ENCODE data around the gene RNF175.

The RNF175 gene

DNA sequence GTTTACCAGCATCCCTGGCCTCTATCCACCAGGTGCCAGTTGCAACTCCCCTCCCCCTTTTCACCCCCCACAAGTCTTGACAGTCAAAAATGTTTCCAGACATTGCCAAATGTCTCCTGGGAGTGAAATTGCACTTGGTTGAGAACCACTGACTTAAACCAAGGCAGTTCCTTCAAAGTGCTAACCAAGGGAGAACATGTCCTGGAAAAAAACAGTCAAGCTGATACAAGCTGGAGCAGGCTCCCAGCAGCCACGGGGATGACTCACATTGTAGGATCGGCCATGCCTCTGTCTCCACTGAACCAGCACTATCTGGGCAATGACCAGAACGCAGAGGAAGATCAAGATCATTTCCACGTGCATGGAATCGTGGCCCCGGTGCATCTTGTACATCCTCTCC lies 11.4 kb downstream of the RNF175 start:
- peak; percentile 67 for DNase-seq (ENCODE audit: low read depth)

- no peak for DNase-seq (ENCODE audit: low read depth)
These were observed 12.3 kb downstream of the RNF175 start for GRCh38 chr4:153747406-153747955.

- DNase-seq (ENCODE audit: low read depth) = no peak
These were observed 14.2 kb downstream of the RNF175 start for GRCh38 chr4:153745651-153746050.

GRCh38 chr4:153741541-153741940 lies 18.3 kb downstream of the RNF175 start:
- no peak for DNase-seq (ENCODE audit: low read depth)

DNA sequence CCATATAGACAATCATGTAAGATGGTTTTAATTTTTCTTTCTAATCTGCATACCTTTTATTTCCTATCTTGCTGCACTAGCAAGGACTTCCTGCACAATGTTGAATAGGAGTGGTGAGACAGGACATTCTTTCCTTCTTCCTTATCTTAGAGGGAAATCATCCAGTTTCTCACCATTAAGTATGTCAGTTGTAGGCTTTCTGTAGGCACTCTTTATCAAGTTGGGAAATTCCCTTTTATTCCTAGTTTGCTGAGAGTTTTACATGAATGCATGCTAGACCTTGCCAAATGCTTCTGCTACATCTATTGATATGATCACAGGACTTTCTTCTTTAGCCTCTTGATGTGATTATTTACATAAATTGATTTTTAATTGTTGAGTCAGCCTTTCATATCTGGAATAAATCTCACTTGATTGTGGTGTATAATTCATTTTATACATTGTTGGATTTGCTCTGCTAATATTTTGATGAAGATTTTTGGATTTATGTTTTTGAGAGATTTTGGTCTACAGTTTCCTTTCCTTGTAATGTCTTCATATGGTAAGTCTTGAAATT lies 23.8 kb downstream of the RNF175 start:
- no peak for DNase-seq (ENCODE audit: low read depth)

GRCh38 chr4:153733751-153734448 lies 25.9 kb downstream of the RNF175 start:
- DNase-seq (ENCODE audit: low read depth) = no peak

DNA sequence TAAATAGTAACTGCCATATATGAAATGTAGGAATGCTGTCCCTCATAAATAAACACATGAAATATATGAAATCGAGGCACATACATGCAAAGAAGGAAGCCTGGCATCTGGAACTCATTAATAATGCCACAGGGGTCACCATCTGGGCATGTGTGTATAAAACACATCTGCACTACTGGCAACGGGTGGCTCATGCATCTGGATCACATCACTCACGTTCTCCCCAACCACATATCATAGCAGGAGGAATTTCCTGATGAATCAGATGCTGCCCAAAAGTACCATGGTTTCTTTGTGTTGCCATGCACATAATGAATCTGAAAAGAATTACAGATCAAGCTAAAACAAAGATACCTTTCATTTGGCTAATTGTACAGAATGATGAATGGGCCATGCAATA lies 28.6 kb downstream of the RNF175 start:
- peak; percentile 61 for DNase-seq (ENCODE audit: low read depth)

GRCh38 chr4:153729895-153730294 lies 29.9 kb downstream of the RNF175 start:
- no peak for DNase-seq (ENCODE audit: low read depth)

DNA sequence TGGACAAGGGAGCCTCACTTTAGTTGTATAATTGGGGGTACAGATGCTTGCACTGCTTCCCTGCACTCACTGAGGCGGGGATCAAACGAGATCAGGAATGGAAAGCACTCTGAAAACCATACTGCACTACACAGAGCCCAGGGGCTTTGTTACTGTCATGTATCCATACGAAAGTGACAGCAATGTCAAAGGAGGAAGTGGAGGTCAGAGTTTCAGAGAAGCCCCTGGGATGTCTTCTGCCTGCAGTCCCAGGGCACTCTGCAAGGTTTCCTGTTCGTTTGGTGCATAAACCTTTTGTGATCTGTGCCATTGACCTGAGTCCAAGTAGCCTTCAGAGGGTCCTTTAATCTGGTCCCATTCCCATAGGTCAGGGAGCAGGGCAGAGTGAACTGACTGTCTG lies 31.2 kb downstream of the RNF175 start:
- DNase-seq (ENCODE audit: low read depth) = no peak

GRCh38 chr4:153728151-153728550 lies 31.7 kb downstream of the RNF175 start:
- DNase-seq (ENCODE audit: low read depth) = no peak

DNA sequence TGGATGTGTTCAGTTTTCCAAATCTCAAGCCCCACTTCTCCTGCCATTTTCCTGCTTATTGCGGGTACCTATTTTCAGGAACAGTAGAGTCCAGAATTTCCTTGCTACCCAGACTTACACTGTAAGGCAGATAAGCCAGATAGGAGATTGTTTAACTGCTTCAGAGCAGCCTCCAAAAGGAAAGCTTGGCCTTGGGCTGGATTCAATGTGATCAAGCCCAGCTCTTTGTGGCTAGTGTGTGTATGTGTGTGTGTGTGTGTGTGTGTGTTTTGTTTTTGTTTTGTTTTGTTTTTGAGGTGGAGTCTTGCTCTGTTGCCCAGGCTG lies 34.0 kb downstream of the RNF175 start:
- DNase-seq (ENCODE audit: low read depth) = no peak

DNA sequence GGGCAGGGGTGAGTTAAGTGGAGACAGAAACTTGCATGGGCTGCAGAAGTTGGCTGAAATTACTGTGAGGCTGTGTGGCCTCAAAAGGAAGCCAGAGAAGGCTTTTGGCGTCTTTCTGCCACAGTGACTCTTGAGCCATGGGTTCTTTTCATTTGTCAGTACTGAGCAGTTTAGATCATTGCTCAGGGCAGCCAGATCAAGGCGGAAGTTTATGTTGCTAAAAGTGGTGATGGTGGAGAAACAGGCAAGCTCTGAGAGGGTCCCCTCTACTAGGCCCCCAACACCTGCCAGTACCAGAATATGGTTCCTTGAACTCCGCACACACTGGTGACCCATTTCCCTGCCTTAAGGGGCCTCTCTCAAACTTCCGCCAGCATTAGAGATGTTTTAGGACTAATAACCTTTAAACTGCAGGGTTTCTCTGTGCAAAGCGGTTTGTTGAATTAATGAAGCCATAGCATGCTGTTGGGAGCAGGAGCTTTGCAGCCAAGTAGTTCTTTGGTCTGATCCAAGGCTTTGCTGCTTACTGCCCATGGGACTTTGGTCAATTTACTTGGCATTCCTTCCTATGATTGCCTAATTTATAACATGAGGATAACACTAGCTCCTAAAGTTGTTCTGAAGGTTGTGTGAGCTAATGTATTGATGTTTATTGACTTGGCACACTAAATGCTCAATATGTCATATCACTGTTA lies 34.5 kb downstream of the RNF175 start:
- DNase-seq (ENCODE audit: low read depth) = no peak

DNA sequence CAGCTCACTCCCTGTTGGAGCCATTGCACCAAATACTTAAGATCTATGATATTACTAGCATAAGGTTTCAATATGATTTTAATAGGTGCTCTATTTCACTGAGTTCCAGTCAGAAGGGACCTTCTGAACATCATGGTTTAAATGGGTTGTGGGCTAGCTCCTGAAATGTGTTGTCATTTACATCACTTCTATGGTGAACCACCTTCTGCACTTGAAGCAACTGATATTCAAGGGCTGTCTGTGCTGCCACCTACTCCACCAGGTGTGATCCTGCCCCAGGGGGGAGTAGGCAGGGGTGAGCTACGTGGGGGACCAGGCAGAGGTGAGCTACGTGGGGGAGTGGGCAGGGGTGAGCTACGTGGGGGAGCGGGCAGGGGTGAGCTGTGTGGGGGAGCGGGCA lies 35.2 kb downstream of the RNF175 start:
- DNase-seq (ENCODE audit: low read depth) = no peak

- DNase-seq (ENCODE audit: low read depth) = no peak
These were observed 37.8 kb downstream of the RNF175 start for GRCh38 chr4:153722036-153722435.

GRCh38 chr4:153713866-153714646 lies 45.8 kb downstream of the RNF175 start:
- DNase-seq (ENCODE audit: low read depth) = no peak

DNA sequence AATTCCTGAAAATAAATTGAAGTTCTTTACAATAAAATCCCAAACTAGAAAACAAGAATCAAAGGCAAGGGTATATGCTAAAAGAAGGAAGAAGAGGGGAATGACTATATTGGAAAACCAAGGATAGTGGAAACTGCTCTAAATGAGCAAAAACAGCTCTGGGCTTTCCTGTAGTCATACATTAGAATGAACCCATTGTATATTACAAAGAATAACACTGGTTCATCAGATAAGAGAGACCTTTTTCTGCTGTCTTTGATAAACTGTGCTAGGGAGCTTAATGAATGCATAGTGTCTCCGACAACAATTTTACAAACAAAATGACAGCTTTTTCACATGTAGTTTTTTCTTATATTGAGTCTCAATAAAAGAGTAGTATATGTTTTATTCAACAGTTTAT lies 49.1 kb downstream of the RNF175 start:
- no peak for DNase-seq (ENCODE audit: low read depth)

- DNase-seq (ENCODE audit: low read depth) = no peak
These were observed 53.3 kb downstream of the RNF175 start for GRCh38 chr4:153706519-153706918.

- DNase-seq (ENCODE audit: low read depth) = no peak
These were observed 53.9 kb downstream of the RNF175 start for GRCh38 chr4:153705743-153706468.

DNA sequence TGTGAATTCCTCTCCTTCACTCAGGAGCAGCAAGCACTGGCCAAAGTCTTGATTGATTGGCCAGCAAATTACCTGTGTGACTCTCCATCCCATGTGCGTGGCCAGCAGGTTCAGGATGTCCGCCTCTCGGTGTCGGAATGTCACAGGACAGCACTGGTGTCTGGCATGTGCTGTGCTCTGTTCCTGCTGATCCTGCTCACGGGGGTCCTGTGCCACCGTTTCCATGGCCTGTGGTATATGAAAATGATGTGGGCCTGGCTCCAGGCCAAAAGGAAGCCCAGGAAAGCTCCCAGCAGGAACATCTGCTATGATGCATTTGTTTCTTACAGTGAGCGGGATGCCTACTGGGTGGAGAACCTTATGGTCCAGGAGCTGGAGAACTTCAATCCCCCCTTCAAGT lies 55.3 kb downstream of the RNF175 start:
- DNase-seq (ENCODE audit: low read depth) = no peak

- DNase-seq (ENCODE audit: low read depth) = peak; percentile 7
These were observed 74.9 kb downstream of the RNF175 start for GRCh38 chr4:153684971-153685371.

GRCh38 chr4:153684182-153684970 lies 75.4 kb downstream of the RNF175 start, which contains the start of gene TLR2:
TSS of gene TLR2 (plus strand) at chr4:153684280. CDS start at chr4:153702908, 18,628 bp downstream.
- DNase-seq (ENCODE audit: low read depth) = peak; percentile 5
